Spleen (tissue), 11 donors: Measurements from ENCODE around the gene KAT7. TPM values are rescaled to one million over a fixed set of nuclear protein-coding genes. Genes with fewer than 3 reads are reported as not detected.

ENCODE experiments used
- DNase-seq: peaks from one replicate; pipeline ENCODE4 v3.0.0-alpha.2; 2020
- H3K27ac ChIP-seq, 8 donors: fragments of 200-600 bp; sonication (generic) in 7 of 8; 1 replicate in 4 of 8; 2 replicates in 4 of 8; pipeline versions ENCODE4 v1.5.0 to v1.8.0; 2016 to 2021; ENCODE audit warnings: inconsistent platforms in 4 of 8, mild to moderate bottlenecking in 4 of 8, moderate library complexity in 1 of 8
- H3K27me3 ChIP-seq, 7 donors: fragments of 200-600 bp; sonication (generic) in 6 of 7; replicated peaks in 1 of 7; 1 replicate in 4 of 7; 2 replicates in 3 of 7; pipeline versions ENCODE4 v1.5.0 to v1.8.0; 2016 to 2021; ENCODE audit warnings: inconsistent platforms in 3 of 7, mild to moderate bottlenecking in 1 of 7
- H3K36me3 ChIP-seq, 6 donors: fragments of 200-600 bp; sonication (generic) in 5 of 6; 1 replicate in 4 of 6; 2 replicates in 2 of 6; pipeline versions ENCODE4 v1.5.0 to v1.8.0; 2016 to 2021; ENCODE audit warnings: inconsistent platforms in 2 of 6
- H3K4me1 ChIP-seq, 6 donors: fragments of 200-600 bp; sonication (generic) in 5 of 6; 1 replicate in 3 of 6; 2 replicates in 3 of 6; pipeline versions ENCODE4 v1.5.0 to v1.8.0; 2016 to 2021; ENCODE audit warnings: inconsistent platforms in 3 of 6
- H3K4me3 ChIP-seq, 8 donors: fragments of 200-600 bp; sonication (generic) in 7 of 8; 1 replicate in 4 of 8; 2 replicates in 4 of 8; pipeline versions ENCODE4 v1.5.0 to v1.8.0; 2016 to 2021; ENCODE audit warnings: inconsistent platforms in 4 of 8, mild to moderate bottlenecking in 4 of 8, moderate library complexity in 2 of 8
- H3K9me3 ChIP-seq, 8 donors: fragments of 200-600 bp; sonication (generic) in 7 of 8; 1 replicate in 4 of 8; 2 replicates in 4 of 8; pipeline versions ENCODE4 v1.5.0 to v1.8.0; 2016 to 2021; ENCODE audit warnings: inconsistent platforms in 4 of 8
- CTCF ChIP-seq, 11 experiments: fragments of 200-600 bp in 7 of 11; fragments of 450-650 bp in 4 of 11; sonication (generic) in 4 of 11; IDR thresholded peaks in 8 of 11; conservative IDR thresholded peaks in 3 of 11; 1 replicate in 7 of 11; 2 replicates in 4 of 11; pipeline versions ENCODE4 v1.4.0 to v1.8.0; 2016 to 2021; ENCODE audit warnings: antibody characterized with exemption in 11 of 11, inconsistent platforms in 4 of 11, mild to moderate bottlenecking in 1 of 11
- POLR2A ChIP-seq, 3 donors: fragments of 450-650 bp; IDR thresholded peaks; one replicate each; pipeline ENCODE4 v1.5.1; 2017; ENCODE audit warnings: antibody characterized with exemption in 3 of 3, mild to moderate bottlenecking in 1 of 3
- POLR2AphosphoS5 ChIP-seq, 3 donors: sonication (generic); formaldehyde crosslinking; IDR thresholded peaks; one replicate each; pipeline ENCODE4 v1.5.1; 2017; ENCODE audit warnings: antibody characterized with exemption in 3 of 3
- WGBS, 5 donors: extraction: QIAGEN DNeasy Blood & Tissue Kit in 3 of 5; methylation state at CpG; one replicate each; pipeline versions ENCODE4 v1.1.5 to v1.1.7; 2013 to 2018; 5-methylcytosine and 5-hydroxymethylcytosine counted together
- intact Hi-C: fragments of 100-400 bp; cut with DNase I; formaldehyde crosslinking; loops from one replicate; pipeline ENCODE4 v1.15.0; 2023; ENCODE audit warnings: low total_unique reads
- polyA plus RNA-seq, 3 donors: library from polyadenylated mRNA; stranded (reverse); fragments of 200-250 nt; gene quantifications; one replicate each; pipeline ENCODE4 v1.2.1, GENCODE V29; 2013
- total RNA-seq, 7 donors: library from RNA; depleted of rRNA in 3 of 7; stranded (reverse); fragments of >200 nt in 3 of 7; fragmentation: NEBNext Ultra II Directional in 4 of 7; extraction: Animal tissue kit (Norgen Biotek cat#: 25700) in 4 of 7; gene quantifications; one replicate each; pipeline versions ENCODE4 v1.1.0 to v1.2.1, GENCODE V29; 2016 to 2021
- donor health status: healthy with polysubstance abuse.
- donor health status: DM: no; HTN: no; CAD: no; lungs with moderate emphysema.
- donor health status: DM: no; HTN: no; CAD: no.
- donor health status: Bipolar disorder and iron deficiency.
- donor health status: healthy.
- donor health status: DM: no; HTN: no; CAD: no.
- donor health status: DM: yes; HTN: yes; CAD: no.

The KAT7 gene
- total and polyA plus RNA-seq, 10 donors = 5.9 to 81.2 (median 54.2) TPM

GRCh38 chr17:49763735-49764558, 24.5 kb upstream of the KAT7 start, which contains the start of gene FAM117A:
Gene FAM117A (minus strand): TSS chr17:49764131. CDS start chr17:49764087, 44 bp downstream.
- 1 to 2% (median 1%) methylated on average over 26 to 53 of the region's 53 CpGs for WGBS, 5 donors
- TF ChIP-seq POLR2AphosphoS5 (IDR thresholded peaks at IDR 0.05) (peak; percentile 97 to 98 (median 97)), POLR2A (IDR thresholded peaks at IDR 0.05) (peak in 1 of 3 donors; percentile 94), CTCF (IDR thresholded peaks at IDR 0.05 in 8 of 11, conservative IDR thresholded peaks at IDR 0.05 in 3 of 11) (peak in 1 of 11 experiments; percentile 20)
- peak; percentile 95 for DNase-seq
- intact Hi-C loops = no loop called here
- peak within 1 kb of the TSS; percentile 66 to 92 (median 90) for H3K27ac ChIP-seq
- H3K9me3 ChIP-seq = no peaks in the 10 kb centered on the region
- H3K27me3 ChIP-seq = no peaks in the 10 kb centered on the region
- H3K4me3 ChIP-seq = peak within 1 kb of the TSS; percentile 67 to 96 (median 88)
- peaks cover 28 to 55% (median 45%) of the 10 kb centered on the region in 6 donors for H3K4me1 ChIP-seq
- peaks cover 0 to 9% (median 0%) of the 10 kb centered on the region in 6 donors for H3K36me3 ChIP-seq

GRCh38 chr17:49764559-49765180, 23.8 kb upstream of the KAT7 start:
- Histone ChIP-seq H3K27me3 (no peaks in the 10 kb centered on the region), H3K9me3 (no peaks in the 10 kb centered on the region), H3K4me1 (peaks cover 28 to 48% (median 37%) of the 10 kb centered on the region in 6 donors), H3K27ac (peak overlapping the region in 6 of 8 donors; percentile 74 to 92 (median 90)), H3K4me3 (peak overlapping the region in 7 of 8 donors; percentile 67 to 96 (median 90)), H3K36me3 (peaks cover 0 to 9% (median 0%) of the 10 kb centered on the region in 6 donors)
- DNase-seq = no peak
- WGBS, 5 donors = 29 to 39% (median 33%) methylated on average over 8 of the region's 8 CpGs
- intact Hi-C loops = no loop called here
- TF ChIP-seq POLR2A (IDR thresholded peaks at IDR 0.05) (no peak), POLR2AphosphoS5 (IDR thresholded peaks at IDR 0.05) (no peak), CTCF (IDR thresholded peaks at IDR 0.05 in 8 of 11, conservative IDR thresholded peaks at IDR 0.05 in 3 of 11) (peak in 1 of 11 experiments; percentile 1)

- H3K36me3 ChIP-seq = no peaks in the 10 kb centered on the region
- WGBS, 5 donors = 82 to 96% (median 89%) methylated on average over 3 of the region's 3 CpGs
- intact Hi-C loops = no loop called here
- no peaks in the 10 kb centered on the region for H3K27me3 ChIP-seq
- H3K4me3 ChIP-seq = no peak overlapping the region
- no peak for DNase-seq
- H3K4me1 ChIP-seq = peaks cover 7 to 25% (median 15%) of the 10 kb centered on the region in 6 donors
- H3K27ac ChIP-seq = no peak overlapping the region
- TF ChIP-seq POLR2AphosphoS5 (IDR thresholded peaks at IDR 0.05) (no peak), POLR2A (IDR thresholded peaks at IDR 0.05) (no peak), CTCF (IDR thresholded peaks at IDR 0.05 in 8 of 11, conservative IDR thresholded peaks at IDR 0.05 in 3 of 11) (no peak)
- no peaks in the 10 kb centered on the region for H3K9me3 ChIP-seq
Observed at GRCh38 chr17:49766918-49767530, 21.5 kb upstream of the KAT7 start.
